IgD-negative memory B cell (primary cell): ENCODE data around the gene PHF2. TPM values are rescaled to one million over a fixed set of nuclear protein-coding genes. Genes with fewer than 3 reads are reported as not detected.
"Not testable (repeated sequence)": the region's sequence is repeated elsewhere in the genome, so short reads cannot be mapped to it uniquely, and the experiment has no call there.

Experiments used
- H3K27ac Mint-ChIP-seq, 3 donors: one replicate each; pipeline ENCODE4 v1.8.0; 2020 to 2022; ENCODE audit warnings: mild to moderate bottlenecking in 3 of 3, mixed read lengths in 3 of 3, moderate library complexity in 1 of 3
- H3K27me3 Mint-ChIP-seq: one replicate; pipeline ENCODE4 v1.8.0; 2021; ENCODE audit warnings: mixed read lengths
- H3K36me3 Mint-ChIP-seq: one replicate; pipeline ENCODE4 v1.8.0; 2020; ENCODE audit warnings: mild to moderate bottlenecking, mixed read lengths
- H3K4me1 Mint-ChIP-seq, 3 donors: one replicate each; pipeline ENCODE4 v1.8.0; 2020 to 2022; ENCODE audit warnings: mixed read lengths in 3 of 3, mild to moderate bottlenecking in 1 of 3
- H3K4me3 Mint-ChIP-seq, 4 donors: one replicate each; pipeline ENCODE4 v1.8.0; 2020 to 2022; ENCODE audit warnings: mild to moderate bottlenecking in 4 of 4, mixed read lengths in 4 of 4, moderate library complexity in 3 of 4
- H3K9me3 Mint-ChIP-seq, 3 donors: one replicate each; pipeline ENCODE4 v1.8.0; 2020 to 2021; ENCODE audit warnings: mixed read lengths in 3 of 3, mild to moderate bottlenecking in 1 of 3
- polyA plus RNA-seq: library from polyadenylated mRNA; unstranded; fragments of 300-500 nt; fragmentation: Illumina TruSeq; gene quantifications from one replicate; pipeline ENCODE4 v1.2.3, GENCODE V29; 2021

PHF2 gene
- polyA plus RNA-seq, 1 donor from 2014 or later: 1.6 TPM

DNA sequence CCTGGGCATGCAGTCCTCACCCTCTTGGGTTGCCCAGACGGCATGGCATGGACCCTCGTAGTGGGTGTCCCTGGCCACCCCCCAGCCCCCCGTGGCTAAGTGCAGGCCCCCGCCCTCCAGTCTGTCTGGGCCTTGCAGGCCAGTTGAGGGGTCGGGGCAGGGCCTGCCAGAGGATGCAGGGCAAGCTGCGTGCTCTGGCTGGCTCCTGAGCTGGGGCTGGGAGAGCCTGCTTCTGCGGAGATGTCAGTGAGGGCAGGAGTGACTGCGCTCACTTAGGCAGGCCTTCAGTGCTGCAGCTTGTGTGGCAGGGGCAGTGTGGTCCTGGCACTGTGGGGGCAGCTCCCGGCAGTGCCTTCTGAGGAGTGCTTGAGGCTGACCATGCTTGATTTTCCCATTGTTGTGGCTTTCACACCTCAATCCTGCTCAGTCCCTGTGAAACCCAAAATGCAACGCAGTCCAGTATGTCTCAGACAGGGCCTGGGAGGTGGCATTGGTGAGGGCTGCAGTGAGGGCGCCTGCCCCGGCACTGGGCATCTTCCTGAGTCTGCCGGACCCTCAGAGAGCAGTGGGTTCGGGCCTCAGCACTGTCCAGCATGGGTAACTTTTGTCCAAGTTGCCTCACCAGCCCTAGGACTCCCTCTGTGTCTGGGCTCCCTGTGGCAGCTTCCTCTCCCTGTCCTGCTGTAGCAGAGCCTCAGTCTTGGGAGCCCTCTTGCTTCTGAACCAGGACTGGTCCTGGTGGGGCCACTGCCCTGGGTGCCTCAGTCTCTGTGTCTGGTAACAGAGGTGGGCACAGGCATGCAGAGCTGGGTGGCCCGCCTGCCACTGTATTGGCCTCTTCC is 93.0 kb downstream of the PHF2 start:
- peaks cover 10% of the 10 kb centered on the region for H3K36me3 Mint-ChIP-seq
- no peak overlapping the region for H3K27ac Mint-ChIP-seq
- H3K9me3 Mint-ChIP-seq: no peaks in the 10 kb centered on the region
- peak overlapping the region in 1 of 4 donors; percentile 45 for H3K4me3 Mint-ChIP-seq
- H3K4me1 Mint-ChIP-seq: no peaks in the 10 kb centered on the region
- no peaks in the 10 kb centered on the region for H3K27me3 Mint-ChIP-seq

DNA sequence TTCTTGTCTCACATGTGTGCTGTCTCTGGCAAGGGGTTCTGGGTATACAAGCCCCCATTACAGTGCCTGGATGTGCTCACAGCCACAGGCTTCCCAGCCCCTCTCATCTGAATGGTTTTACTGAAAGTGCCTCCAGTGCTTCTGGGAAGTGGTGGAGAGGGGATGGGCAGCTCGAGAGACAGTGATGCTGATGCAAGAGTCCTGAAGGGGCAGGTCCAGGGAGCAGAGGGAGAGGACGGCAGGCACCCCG is 93.5 kb downstream of the PHF2 start:
- H3K27ac Mint-ChIP-seq: no peak overlapping the region
- H3K27me3 Mint-ChIP-seq: no peaks in the 10 kb centered on the region
- no peaks in the 10 kb centered on the region for H3K9me3 Mint-ChIP-seq
- no peaks in the 10 kb centered on the region for H3K4me1 Mint-ChIP-seq
- H3K36me3 Mint-ChIP-seq: peaks cover 9% of the 10 kb centered on the region
- H3K4me3 Mint-ChIP-seq: no peak overlapping the region

DNA sequence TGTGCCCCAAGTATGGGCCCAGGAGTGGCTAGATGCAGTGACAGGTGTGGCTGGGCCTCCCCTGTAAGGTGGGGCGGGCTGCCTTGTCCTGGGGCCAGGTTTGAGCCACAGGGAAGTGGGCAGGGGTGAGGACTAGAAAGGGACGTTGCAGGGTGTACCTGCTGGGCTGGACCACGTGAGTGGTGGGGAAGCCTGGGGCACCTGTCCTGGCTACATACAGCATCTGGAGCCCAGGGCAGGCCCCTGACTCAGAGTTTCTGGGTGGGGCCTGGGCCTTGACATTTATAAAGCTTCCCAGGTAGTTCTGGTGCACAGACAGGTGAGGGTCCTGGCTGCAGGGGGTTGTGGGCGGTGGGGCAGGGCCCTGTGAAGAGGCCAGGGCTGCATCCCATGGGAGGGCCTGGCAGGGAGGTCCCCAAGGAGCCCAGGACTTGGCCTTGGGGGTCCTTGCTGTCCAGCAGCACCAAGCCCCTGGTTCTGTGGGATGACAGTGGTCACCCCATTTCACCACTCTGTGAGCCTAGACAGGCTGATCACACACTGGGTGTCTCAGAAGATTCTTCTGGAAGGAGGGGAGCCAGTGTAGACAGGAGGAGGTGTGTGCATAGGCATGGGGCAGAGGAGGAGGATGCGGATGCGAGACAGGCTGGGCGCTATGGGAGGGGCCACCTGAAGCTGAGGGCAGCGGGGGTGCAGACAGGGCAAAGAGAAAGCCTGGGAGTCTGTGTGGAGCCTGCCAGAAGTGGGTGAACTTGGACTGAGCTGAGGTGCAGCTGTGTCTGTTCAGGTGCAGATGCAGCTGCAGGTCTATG is 94.0 kb downstream of the PHF2 start:
- Mint-ChIP-seq H3K27me3 (no peaks in the 10 kb centered on the region), H3K27ac (peak overlapping the region in 1 of 3 donors; percentile 50), H3K36me3 (peaks cover 8% of the 10 kb centered on the region), H3K4me1 (no peaks in the 10 kb centered on the region), H3K4me3 (peak overlapping the region in 1 of 4 donors; percentile 58), H3K9me3 (no peaks in the 10 kb centered on the region)

DNA sequence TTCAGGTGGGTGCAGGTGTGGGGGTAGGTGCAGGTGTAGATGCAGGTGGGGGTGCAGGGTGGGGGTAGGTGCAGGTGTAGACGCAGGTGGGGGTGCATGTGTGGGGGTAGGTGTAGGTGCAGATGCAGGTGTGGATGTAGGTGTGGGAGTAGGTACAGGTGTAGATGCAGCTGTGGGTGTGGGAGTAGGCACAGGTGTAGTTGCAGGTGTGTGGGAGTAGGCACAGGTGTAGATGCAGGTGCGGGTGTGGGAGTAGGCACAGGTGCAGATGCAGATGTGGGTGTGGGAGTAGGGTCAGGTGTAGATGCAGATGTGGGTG is 94.6 kb downstream of the PHF2 start:
- H3K9me3 Mint-ChIP-seq: no peaks in the 10 kb centered on the region
- peak overlapping the region in 1 of 3 donors; percentile 50 for H3K27ac Mint-ChIP-seq
- H3K27me3 Mint-ChIP-seq: no peaks in the 10 kb centered on the region
- peaks cover 8% of the 10 kb centered on the region for H3K36me3 Mint-ChIP-seq
- H3K4me1 Mint-ChIP-seq: no peaks in the 10 kb centered on the region
- H3K4me3 Mint-ChIP-seq: no peak overlapping the region

DNA sequence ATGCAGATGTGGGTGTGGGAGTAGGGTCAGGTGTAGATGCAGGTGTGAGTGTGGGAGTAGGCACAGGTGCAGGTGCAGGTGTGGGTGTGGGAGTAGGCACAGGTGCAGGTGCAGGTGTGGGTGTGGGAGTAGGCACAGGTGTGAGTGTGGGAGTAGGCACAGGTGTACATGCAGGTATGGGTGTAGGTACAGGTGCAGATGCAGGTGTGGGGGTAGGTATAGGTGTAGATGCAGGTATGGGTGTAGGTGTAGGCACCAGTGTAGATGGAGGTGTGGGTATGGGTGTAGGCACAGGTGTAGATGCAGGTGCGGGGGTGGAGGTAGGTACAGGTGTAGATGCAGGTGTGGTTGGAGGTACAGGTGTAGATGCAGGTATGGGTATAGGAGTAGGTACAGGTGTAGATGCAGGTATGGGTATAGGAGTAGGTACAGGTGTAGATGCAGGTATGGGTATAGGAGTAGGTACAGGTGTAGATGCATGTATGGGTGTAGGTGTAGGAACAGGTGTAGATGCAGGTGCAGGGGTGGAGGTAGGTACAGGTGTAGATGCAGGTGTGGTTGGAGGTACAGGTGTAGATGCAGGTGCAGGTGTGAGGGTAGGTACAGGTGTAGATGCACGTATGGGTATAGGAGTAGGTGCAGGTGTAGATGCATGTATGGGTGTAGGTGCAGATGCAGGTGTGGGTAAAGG is 96.1 kb downstream of the PHF2 start:
- H3K4me1 Mint-ChIP-seq, H3K36me3 Mint-ChIP-seq, H3K4me3 Mint-ChIP-seq, H3K27me3 Mint-ChIP-seq, H3K9me3 Mint-ChIP-seq: not testable (repeated sequence)
- peak overlapping the region in 1 of 3 donors; percentile 22 for H3K27ac Mint-ChIP-seq

DNA sequence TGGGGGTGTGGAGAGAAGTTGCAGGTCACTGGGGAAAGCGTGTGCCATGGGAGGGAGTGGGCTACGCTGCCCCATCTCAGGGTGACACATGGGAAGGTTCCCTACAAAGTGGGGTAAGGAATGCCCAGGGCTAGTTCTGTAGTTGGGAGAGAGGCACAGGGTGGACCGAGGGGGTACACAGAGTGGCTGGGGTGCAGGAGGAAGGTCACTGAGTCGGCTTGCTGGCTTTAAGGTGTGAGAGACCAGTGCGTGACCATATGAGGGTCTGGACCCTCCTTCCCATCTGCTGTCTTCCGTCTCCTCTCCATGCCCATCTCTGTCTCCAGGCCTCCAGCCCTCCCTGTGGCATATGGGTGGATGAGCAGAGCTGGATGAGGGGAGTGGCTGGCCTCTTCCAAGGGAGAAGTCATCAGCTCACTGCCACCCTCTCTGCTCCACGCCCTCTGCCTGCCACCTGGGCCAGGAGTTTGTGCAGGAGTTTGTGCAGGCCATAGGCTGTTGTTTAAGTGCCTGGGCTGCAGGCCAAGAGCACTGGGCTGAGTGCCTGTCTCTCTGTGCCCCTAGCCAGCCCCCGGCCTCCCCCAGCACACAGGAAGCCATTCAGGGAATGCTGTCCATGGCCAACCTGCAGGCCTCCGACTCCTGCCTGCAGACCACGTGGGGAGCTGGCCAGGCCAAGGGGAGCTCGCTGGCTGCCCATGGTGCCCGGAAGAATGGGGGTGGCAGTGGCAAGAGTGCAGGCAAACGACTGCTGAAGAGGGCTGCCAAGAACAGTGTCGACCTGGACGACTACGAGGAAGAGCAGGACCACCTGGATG is 96.8 kb downstream of the PHF2 start:
- H3K27me3 Mint-ChIP-seq: no peaks in the 10 kb centered on the region
- H3K36me3 Mint-ChIP-seq: peaks cover 10% of the 10 kb centered on the region
- no peak overlapping the region for H3K4me3 Mint-ChIP-seq
- no peaks in the 10 kb centered on the region for H3K9me3 Mint-ChIP-seq
- peak overlapping the region in 1 of 3 donors; percentile 22 for H3K27ac Mint-ChIP-seq
- H3K4me1 Mint-ChIP-seq: no peaks in the 10 kb centered on the region

DNA sequence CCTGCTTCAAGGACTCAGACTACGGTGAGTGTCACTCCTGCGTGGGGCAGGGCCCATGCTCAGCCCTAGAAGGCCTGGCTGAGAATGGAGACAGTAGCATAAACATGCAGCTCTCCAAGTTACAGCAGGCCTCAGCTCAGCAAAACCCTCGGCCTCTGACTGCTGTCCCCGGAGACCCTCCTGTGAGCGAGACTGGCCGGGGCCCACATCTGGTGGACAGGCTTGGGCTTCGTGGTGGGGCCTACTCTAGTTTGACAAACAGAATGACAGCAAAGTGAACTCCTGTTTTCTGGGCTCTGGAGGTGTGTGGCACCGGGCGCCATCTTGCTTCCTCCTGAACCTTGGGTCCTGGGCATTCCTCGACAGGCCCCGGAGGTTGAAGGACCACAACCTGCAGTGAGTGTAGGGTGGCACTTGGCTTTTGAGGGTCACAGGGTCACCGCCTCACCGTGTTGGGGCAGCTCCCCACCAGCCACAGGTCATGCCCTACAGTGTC is 97.5 kb downstream of the PHF2 start:
- H3K9me3 Mint-ChIP-seq: no peaks in the 10 kb centered on the region
- H3K36me3 Mint-ChIP-seq: peaks cover 10% of the 10 kb centered on the region
- no peaks in the 10 kb centered on the region for H3K27me3 Mint-ChIP-seq
- peak overlapping the region in 1 of 3 donors; percentile 63 for H3K27ac Mint-ChIP-seq
- H3K4me3 Mint-ChIP-seq: no peak overlapping the region
- H3K4me1 Mint-ChIP-seq: no peaks in the 10 kb centered on the region

DNA sequence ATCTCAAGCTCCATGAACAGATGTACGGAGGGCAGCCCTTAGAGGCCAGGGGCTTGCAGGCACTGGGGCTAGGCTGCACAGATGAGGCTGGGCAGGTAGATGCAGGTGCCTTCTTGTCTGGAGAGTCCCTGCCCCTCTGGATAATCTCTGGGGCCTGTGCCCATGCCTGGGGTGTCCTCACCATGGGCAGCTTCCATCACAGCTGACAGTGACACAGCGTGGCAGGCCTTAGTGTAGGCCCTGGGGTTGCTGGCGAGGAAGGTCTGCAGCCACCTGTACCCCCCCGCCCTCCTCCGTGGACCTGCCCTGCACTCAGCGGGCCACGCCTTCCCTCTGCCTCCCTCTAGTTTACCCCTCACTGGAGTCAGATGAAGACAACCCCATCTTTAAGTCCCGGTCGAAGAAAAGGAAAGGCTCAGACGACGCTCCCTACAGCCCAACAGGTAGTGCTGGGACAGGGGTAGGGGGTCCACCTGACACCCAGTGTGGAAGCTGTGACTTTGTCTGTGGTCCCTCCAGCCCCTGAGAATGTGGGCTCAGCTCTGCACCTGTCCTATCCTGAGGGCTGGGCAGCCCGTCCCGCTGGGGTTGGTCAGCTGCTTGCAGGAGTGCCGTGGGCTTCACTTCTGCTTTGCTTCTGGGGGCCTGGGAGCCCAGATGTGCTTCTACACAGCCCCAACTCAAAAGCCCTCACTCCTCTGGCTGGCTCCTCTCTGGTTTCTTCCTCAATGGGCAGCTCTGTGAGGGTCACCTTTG is 98.4 kb downstream of the PHF2 start:
- Mint-ChIP-seq H3K4me3 (no peak overlapping the region), H3K9me3 (no peaks in the 10 kb centered on the region), H3K36me3 (peaks cover 8% of the 10 kb centered on the region), H3K27ac (no peak overlapping the region), H3K27me3 (no peaks in the 10 kb centered on the region), H3K4me1 (no peaks in the 10 kb centered on the region)

DNA sequence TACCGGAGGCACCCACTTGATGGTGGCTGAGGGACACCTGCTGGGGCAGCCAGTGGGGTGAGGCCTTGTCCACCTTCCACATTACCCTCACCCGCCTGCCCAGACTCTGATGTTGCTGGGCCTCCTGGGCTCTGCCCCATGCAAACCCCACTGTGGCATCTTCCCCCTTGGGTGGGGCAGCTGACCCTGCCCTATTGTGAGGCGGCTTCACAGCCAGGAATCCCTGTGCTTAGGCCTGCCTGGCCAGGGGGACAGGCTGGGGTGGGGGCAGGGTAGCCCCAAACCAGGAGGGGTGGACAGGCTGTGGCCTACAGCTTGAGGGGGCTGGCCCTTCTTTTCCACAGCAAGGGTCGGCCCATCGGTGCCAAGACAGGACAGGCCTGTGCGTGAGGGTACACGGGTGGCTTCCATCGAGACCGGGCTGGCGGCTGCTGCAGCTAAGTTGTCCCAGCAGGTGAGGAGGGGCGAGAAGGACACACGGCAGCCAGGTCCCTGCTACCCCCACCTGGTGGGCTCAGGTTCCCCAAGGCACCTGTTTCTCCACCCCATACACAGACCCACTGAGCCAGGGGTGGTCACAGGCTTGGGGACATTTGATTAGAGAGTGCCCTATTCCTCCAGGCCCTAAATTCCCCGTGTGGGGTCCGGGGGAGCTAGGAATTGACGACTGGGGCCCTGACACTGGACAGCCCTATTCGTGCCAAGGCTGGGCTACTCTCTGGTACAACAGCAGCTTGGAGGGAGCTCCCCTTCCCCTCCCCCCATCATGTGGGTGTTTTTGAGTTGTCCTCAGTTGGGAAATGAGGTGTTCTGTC is 99.2 kb downstream of the PHF2 start:
- Mint-ChIP-seq H3K36me3 (peaks cover 4% of the 10 kb centered on the region), H3K27ac (no peak overlapping the region), H3K4me3 (no peak overlapping the region), H3K27me3 (no peaks in the 10 kb centered on the region), H3K4me1 (no peaks in the 10 kb centered on the region), H3K9me3 (no peaks in the 10 kb centered on the region)

DNA sequence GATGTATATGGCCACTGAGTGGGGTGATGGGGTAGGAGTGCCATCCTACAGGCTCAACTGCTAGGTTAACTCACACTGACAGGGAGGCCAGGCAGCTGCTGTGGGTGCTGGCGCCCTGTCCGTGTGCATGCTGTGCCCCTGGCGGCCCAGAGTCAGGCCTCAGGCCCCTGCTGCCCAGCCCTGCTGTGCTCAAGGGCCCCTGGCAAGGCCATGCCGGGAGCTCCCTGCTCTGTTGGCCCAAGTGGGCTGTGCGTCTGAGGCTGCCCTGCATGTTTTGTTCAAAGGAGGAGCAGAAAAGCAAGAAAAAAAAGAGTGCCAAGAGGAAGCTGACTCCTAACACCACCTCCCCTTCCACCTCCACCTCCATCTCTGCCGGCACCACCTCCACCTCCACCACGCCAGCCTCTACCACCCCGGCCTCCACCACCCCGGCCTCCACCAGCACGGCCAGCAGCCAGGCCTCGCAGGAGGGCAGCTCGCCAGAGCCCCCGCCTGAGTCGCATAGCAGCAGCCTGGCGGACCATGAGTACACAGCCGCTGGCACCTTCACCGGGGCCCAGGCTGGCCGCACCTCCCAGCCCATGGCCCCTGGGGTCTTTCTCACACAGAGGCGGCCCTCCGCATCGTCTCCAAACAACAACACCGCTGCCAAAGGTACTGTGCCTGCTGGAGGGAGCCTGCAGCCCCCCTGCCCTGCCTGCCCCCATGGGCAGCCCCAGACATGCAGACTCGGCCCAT is 100.1 kb downstream of the PHF2 start:
- H3K36me3 Mint-ChIP-seq: peaks cover 1% of the 10 kb centered on the region
- H3K27ac Mint-ChIP-seq: no peak overlapping the region
- H3K27me3 Mint-ChIP-seq: no peaks in the 10 kb centered on the region
- no peaks in the 10 kb centered on the region for H3K9me3 Mint-ChIP-seq
- H3K4me1 Mint-ChIP-seq: no peaks in the 10 kb centered on the region
- no peak overlapping the region for H3K4me3 Mint-ChIP-seq

DNA sequence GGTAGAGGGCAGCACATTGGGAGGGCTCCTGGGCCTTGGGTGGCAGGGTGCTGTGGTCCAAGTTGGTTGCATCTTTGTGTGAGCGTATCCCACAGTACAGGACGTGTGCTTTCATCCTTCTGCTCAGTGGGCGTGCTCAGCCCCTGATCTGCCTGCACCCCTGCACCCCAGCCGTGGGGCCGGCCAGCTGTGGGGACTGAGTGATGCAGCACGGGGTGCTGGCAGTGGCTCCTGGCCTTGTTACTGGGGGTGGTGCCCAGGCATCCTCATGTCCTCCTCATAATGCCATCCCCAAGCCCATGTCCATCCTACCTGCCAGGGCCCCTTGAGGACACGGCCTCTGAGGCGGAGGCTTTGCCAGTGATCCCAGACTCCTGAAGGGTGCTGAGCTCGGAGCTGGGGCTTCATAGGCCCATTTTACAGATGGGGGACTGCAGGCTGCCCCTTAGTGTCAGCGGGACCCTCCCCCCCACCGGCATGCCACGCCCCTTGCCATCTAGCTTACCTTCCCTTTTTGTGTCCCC is 100.7 kb downstream of the PHF2 start:
- H3K9me3 Mint-ChIP-seq: no peaks in the 10 kb centered on the region
- H3K4me3 Mint-ChIP-seq: no peak overlapping the region
- H3K27ac Mint-ChIP-seq: no peak overlapping the region
- no peaks in the 10 kb centered on the region for H3K27me3 Mint-ChIP-seq
- H3K36me3 Mint-ChIP-seq: peaks cover 1% of the 10 kb centered on the region
- H3K4me1 Mint-ChIP-seq: no peaks in the 10 kb centered on the region

DNA sequence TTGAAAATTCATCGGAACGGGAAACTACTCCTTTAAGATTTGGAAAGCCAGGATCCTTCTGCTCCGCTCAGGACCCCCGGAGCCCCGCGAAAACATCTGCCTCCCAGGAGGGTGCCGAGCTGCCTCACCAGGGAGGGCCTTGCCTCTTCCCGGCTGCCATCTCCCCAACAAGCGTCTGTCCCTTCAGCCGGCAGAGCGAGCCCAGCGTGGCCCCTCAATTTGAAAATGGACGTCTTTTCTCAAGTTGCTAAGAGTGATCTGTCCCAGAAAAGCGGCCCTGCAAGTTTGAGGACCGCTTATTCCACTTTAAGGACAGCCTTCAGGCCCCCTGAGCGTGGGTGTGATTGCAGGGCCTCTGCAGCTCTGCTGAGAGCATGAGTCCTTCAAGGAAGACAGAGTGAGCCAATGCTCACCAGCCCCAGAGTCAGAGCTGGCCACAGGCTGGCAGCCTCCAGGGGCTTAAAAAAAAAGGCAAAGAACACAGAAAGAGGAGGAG is 101.3 kb downstream of the PHF2 start:
- no peaks in the 10 kb centered on the region for H3K4me1 Mint-ChIP-seq
- H3K27me3 Mint-ChIP-seq: no peaks in the 10 kb centered on the region
- no peak overlapping the region for H3K4me3 Mint-ChIP-seq
- H3K27ac Mint-ChIP-seq: no peak overlapping the region
- peaks cover 1% of the 10 kb centered on the region for H3K36me3 Mint-ChIP-seq
- H3K9me3 Mint-ChIP-seq: no peaks in the 10 kb centered on the region
